ENCODE measurements around the gene NTN1.

NTN1 gene

GRCh38 chr17:9235346-9235745 is 214.0 kb downstream of the NTN1 start:
- no peak for DNase-seq

DNA sequence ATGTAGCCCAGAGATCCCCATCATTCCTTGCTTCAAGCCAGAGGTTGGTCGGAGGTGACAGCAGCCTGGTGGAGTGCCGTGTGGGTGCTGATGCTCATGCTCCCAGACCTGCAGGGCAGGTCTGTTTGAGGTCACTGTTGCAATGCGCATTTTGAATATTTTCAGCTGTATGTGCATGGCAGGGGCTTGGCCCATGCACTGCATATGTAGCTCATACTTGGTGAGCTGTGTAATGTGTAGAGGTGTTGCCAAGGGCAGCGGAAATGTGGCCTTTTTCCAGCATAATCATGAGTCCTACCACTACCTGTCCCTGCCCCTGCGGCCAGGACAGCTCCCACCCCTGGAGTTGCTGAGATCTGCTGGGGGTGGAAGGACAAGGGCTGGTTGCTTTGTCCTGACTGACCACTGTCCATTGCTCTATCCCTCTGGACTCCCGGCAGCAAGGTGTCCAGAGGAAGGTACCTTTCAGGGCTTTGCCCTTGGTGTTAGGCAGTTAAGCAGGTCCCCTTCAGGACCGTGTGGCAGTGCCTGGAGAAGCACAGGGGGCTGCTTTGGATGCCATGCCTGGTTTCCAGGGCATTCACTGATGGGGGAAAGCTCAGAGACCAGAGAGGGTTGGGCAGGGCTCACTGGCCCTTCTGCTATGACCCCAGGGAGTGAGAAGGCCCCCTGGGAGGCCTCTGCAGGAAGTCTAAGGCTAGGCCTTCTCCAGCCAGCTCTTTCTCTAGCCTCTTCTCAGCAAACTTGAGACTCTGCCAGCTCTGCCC is 215.2 kb downstream of the NTN1 start:
- no peak for DNase-seq

DNA sequence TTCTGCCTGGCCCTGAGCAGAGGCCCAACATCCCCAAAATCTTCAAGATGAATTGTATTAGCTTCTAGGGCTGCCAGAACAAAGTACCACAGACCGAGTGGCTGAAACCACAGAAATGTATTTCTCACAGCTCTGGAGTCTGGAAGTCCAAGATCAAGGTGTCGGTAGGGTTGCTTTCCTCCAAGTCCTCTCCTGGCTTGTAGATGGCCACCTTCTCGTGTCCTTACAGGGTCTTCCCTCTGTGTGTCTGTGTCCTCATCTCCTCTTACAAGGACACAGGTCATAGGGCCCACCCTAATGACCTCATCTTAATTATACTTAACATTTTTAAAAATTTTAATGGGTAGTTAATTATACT is 215.7 kb downstream of the NTN1 start:
- no peak for DNase-seq

DNA sequence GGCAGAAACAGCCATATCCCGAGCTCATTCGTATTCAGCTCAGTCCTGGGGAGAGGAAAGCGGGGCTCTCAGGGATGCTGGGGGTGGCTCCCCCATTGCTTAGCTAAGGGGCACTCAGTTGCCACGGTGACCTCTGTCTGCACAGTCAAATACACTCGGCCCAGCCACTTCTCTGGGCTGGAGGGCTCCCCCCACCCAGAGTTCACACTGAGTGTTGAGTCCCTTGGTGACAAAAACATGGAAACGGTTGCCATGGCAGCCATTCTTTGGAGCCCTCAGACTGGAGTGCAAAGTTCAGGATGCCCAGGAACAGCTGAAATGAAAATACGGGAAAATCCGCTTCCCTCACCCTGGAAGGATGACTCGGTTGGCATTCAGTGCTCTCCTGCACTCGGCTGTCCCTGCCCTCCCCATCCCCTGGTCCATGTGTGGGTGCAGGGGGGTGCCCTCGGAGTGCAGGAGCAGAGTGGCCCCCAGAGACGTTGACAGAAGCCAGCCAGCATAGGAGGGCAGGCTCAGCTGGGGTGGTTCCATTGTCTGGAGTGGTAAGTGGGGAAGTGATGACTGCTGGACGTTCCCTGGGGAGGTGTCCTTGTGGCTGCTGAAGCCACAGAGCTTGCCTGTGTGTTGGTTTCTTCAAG is 216.5 kb downstream of the NTN1 start:
- DNase-seq = no peak

DNA sequence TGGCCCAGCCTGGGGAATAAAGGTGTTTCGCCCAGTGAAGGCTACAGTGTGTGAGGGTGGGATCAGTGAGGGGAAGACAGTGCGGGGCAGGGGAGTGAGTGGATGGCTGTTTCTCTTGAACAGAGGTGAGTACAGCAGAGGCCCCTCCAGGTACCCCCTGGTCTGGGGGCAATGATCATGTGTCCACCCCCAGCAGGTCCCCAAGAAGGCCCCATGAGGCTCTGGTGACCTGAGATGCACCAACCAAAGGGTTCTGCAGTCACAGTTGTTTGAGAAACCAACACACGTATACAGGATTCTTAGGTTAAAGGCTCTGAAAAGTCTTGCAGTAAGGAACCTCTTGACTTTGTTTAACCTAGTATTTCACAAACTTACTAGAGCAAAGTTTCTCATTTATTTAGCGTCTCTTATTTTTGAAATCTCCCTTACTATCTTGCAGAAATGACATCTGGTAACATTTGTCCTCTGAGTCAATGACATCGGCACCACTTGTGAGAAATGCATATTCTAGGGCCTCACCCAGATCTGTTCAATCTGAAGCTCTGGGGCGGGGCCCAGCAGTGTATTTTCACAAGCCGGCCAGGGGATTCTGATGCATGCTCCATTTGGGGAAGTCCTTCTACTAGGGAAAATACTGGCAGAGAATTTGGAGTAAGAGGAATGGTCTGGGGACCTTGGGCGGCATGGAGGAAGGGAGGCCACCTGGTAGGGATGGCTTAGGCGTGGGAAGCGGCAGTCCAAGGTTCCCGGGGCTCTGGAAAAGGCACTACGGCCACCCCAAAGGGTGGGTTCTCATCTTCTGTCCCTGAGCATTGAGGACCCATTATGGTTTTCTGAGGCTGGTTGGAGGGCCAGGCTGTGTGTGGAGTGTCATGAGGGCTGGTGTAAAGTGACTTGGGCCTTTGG is 217.3 kb downstream of the NTN1 start:
- DNase-seq = no peak

GRCh38 chr17:9239246-9239792 is 218.0 kb downstream of the NTN1 start:
- DNase-seq = no peak

- DNase-seq = peak; percentile 69
Measured at GRCh38 chr17:9239793-9240658, 218.7 kb downstream of the NTN1 start.

DNA sequence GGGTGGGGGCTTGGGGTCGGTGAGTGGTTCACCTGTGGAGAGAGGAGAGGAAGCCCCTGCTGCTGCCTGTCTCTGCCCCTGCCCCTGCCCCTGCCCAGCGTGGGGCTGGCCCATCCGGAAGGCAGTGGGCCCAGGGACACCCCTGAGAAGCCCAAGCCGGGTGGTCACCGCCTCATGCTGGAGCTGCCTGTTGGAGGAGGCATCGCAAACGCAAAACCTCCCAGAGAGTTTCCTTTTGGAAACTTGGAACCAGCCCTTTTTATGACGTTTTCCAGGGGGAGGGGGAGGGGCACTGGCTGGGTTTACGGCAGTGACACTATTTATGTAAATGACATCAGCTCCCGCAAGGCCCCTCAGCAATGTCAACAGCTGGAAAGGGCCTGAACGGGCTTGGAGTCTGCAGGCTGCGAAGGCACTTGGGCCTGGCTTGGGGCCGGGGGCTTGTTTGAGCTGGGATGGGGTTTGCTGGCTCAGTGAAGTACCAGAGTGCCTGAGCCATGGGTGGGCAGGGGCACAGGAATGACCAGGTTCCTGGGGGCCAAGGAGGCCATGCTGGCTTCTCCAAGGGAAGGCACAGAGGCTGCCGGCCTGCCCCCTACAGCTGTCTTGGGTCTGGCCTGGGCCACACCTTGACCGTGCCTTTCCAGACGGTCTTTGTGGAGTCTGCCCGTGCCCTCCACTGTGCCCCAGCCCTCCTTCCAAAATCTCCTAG is 219.5 kb downstream of the NTN1 start:
- no peak for DNase-seq

GRCh38 chr17:9241371-9241712 is 220.0 kb downstream of the NTN1 start:
- DNase-seq = no peak

GRCh38 chr17:9241774-9242496 is 220.6 kb downstream of the NTN1 start:
- no peak for DNase-seq

DNA sequence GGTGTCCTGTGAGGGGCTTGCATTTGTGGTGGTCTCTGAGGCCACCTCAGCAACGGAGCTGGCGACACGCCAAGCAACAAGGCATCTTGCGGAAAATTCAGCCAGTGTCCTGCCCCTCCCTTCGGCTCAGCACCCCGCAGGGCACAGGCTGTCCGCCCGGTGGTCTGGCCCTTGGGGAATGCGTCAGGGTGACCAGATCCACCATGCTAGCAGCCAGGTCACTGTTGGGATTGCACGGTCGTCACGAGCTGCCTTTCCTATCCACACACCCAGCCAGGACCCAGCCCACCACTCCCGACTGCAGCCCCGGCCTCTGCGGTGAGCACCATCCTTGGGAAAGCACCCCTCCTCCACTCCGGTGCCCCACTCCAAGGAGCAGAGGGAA is 221.2 kb downstream of the NTN1 start:
- no peak for DNase-seq

GRCh38 chr17:9242983-9243382 is 221.7 kb downstream of the NTN1 start:
- no peak for DNase-seq

- no peak for DNase-seq
Measured at GRCh38 chr17:9244066-9245052, 223.0 kb downstream of the NTN1 start.

DNA sequence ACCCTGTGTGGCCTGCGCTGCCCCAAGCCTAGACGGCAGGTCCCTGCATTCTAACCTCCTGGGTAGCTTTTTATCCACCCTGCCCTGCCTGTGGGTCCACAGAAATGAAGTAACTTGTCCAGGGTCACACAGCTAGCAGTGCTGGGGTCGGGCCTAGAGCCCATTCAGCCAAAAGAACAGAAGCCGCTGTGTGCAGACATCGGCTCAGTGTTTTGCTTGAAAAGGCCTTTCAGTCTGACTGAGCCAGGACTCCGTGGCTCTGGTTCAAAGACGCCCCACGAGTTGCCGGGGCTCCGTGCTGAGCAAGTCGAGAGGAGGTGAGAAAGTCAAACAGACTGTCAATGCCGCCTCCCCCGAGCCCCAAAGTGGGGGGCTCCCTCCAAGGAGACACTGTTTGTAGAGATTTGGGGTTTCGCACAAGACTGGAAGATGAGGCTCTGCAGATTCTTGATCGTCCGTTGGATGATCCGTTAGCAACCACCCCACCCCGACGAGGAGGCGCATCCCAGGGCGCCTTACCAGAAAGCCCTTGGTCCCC is 226.2 kb downstream of the NTN1 start:
- no peak for DNase-seq

GRCh38 chr17:9249245-9249953 is 228.1 kb downstream of the NTN1 start:
- DNase-seq = no peak

GRCh38 chr17:9251273-9251672 is 230.0 kb downstream of the NTN1 start:
- DNase-seq = no peak

GRCh38 chr17:9253308-9253707 is 232.0 kb downstream of the NTN1 start:
- no peak for DNase-seq

GRCh38 chr17:9254841-9255240 is 233.5 kb downstream of the NTN1 start:
- no peak for DNase-seq

- no peak for DNase-seq
Measured at GRCh38 chr17:9255833-9256232, 234.5 kb downstream of the NTN1 start.
